PC-3 (cell line): ENCODE results near the gene GABRA5. TPM values are rescaled to one million over a fixed set of nuclear protein-coding genes. Genes with fewer than 3 reads are reported as not detected.

Experiments used
- ATAC-seq: fragments of 200-7000 bp; cut with Tn5 transposase; 2 replicates; pipeline ENCODE4 v1.9.1; 2020; ENCODE audit warnings: mild to moderate bottlenecking, moderate library complexity
- BruUV-seq: library from RNA; stranded (reverse); fragments of 400-500 nt; replicated peaks from 2 replicates; lab custom pipeline; 2021; lab: Mats Ljungman, UMichigan
- CTCF ChIA-PET: fragments of 300-600 bp; sonication (Branson Sonifier 250); formaldehyde crosslinking; loops from one replicate; lab custom pipeline; 2022; ENCODE audit warnings: antibody characterized with exemption; lab: Charles Lee
- POLR2A ChIA-PET: fragments of 300-600 bp; sonication (Branson Sonifier 250); formaldehyde crosslinking; loops from one replicate; lab custom pipeline; 2022; ENCODE audit warnings: antibody characterized with exemption; ENCODE audit not compliant: unreplicated experiment; lab: Charles Lee
- DNase-seq: peaks from one replicate; pipeline ENCODE4 v3.0.0-alpha.2; 2015
- H2AFZ ChIP-seq: fragments of 300-600 bp; sonication (generic); 2 replicates; pipeline ENCODE4 v1.6.0; 2016; ENCODE audit warnings: antibody characterized with exemption, low read length
- H3F3A ChIP-seq: fragments of 300-600 bp; sonication (generic); one replicate; pipeline ENCODE4 v1.6.0; 2017; ENCODE audit warnings: antibody characterized with exemption, low read length, control low read depth, mild to moderate bottlenecking; ENCODE audit not compliant: unreplicated experiment
- H3K27ac ChIP-seq: fragments of 300-600 bp; sonication (generic); 2 replicates; pipeline ENCODE4 v1.5.1; 2016; ENCODE audit warnings: mild to moderate bottlenecking, low read length
- H3K27me3 ChIP-seq: fragments of 300-600 bp; sonication (generic); 2 replicates; pipeline ENCODE4 v1.6.1; 2016; ENCODE audit warnings: low read length, mixed read lengths
- H3K36me3 ChIP-seq: fragments of 300-600 bp; sonication (generic); 2 replicates; pipeline ENCODE4 v1.6.1; 2016; ENCODE audit warnings: low read depth, mixed run types, low read length, mixed read lengths
- H3K4me1 ChIP-seq: fragments of 300-600 bp; sonication (generic); 2 replicates; pipeline ENCODE4 v1.5.1; 2016; ENCODE audit warnings: low read length; ENCODE audit not compliant: insufficient read depth
- H3K4me2 ChIP-seq: fragments of 300-600 bp; sonication (generic); 2 replicates; pipeline ENCODE4 v1.6.0; 2016; ENCODE audit warnings: low read length
- H3K4me3 ChIP-seq: fragments of 300-600 bp; sonication (generic); 2 replicates; pipeline ENCODE4 v1.5.1; 2016; ENCODE audit warnings: mild to moderate bottlenecking, low read length, mixed read lengths
- H3K79me2 ChIP-seq: fragments of 300-600 bp; sonication (generic); 2 replicates; pipeline ENCODE4 v1.6.1; 2017; ENCODE audit warnings: low read length, mixed read lengths
- H3K9ac ChIP-seq: fragments of 300-600 bp; sonication (generic); 2 replicates; pipeline ENCODE4 v1.6.0; 2016; ENCODE audit warnings: mild to moderate bottlenecking, low read length
- H3K9me2 ChIP-seq: fragments of 300-600 bp; sonication (generic); replicated peaks from 2 replicates; pipeline ENCODE4 v1.6.1; 2016; ENCODE audit warnings: mixed run types, low read length, mixed read lengths
- H3K9me3 ChIP-seq: fragments of 300-600 bp; sonication (generic); 2 replicates; pipeline ENCODE4 v1.6.1; 2016; ENCODE audit warnings: low read length, mixed read lengths
- H4K20me1 ChIP-seq: fragments of 300-600 bp; sonication (generic); 2 replicates; pipeline ENCODE4 v1.6.1; 2016; ENCODE audit warnings: low read length, mixed read lengths
- CTCF ChIP-seq: fragments of 300-600 bp; sonication (generic); conservative IDR thresholded peaks from 2 replicates; pipeline ENCODE4 v1.5.1; 2017; ENCODE audit warnings: antibody characterized with exemption, low read depth, mild to moderate bottlenecking, low read length
- EZH2 ChIP-seq: fragments of 300-600 bp; sonication (generic); IDR thresholded peaks from one replicate; pipeline ENCODE4 v1.6.1; 2017; ENCODE audit warnings: antibody characterized with exemption, mild to moderate bottlenecking, low read length; ENCODE audit not compliant: unreplicated experiment
- EZH2phosphoT487 ChIP-seq: fragments of 300-600 bp; sonication (generic); IDR thresholded peaks from 2 replicates; pipeline ENCODE4 v1.6.1; 2018; ENCODE audit warnings: mild to moderate bottlenecking, antibody characterized with exemption, low read length, borderline replicate concordance
- intact Hi-C: fragments of 100-400 bp; cut with micrococcal nuclease; formaldehyde crosslinking; loops from 2 replicates; pipeline ENCODE4 v1.9.0; 2023
- total RNA-seq: library from RNA; depleted of rRNA; stranded (reverse); fragments of >200 nt; gene quantifications from 2 replicates; pipeline ENCODE4 v1.2.3, GENCODE V29; 2014

GABRA5 gene
- total RNA-seq, 1 experiment from 2014 or later = not detected

- H3K27ac ChIP-seq = no peak overlapping the region
- BruUV-seq = no TSS peak
- H3K4me2 ChIP-seq = peak overlapping the region; percentile 41; the same call in 1 of the 2 replicates
- H3K36me3 ChIP-seq = no peaks in the 10 kb centered on the region
- CTCF ChIA-PET = no interaction called here
- H3K9ac ChIP-seq = no peak overlapping the region
- peaks cover 22% of the 10 kb centered on the region for H3K27me3 ChIP-seq
- no peaks in the 10 kb centered on the region for H3K9me3 ChIP-seq
- H3K79me2 ChIP-seq = no peaks in the 10 kb centered on the region
- TF ChIP-seq EZH2 = no peak
- no peak for TF ChIP-seq CTCF
- H3K4me1 ChIP-seq = no peaks in the 10 kb centered on the region
- 0 out of 2 replicates have a peak overlapping the region, but pooled peaks have one; percentile 30 for H2AFZ ChIP-seq
- intact Hi-C loops = no loop called here
- ATAC-seq (peak; percentile 18), DNase-seq (no peak)
- peak overlapping the region; percentile 51 for H3K4me3 ChIP-seq
- POLR2A ChIA-PET = no interaction called here
- H4K20me1 ChIP-seq = no peaks in the 10 kb centered on the region
- no peaks in the 10 kb centered on the region for H3F3A ChIP-seq
- H3K9me2 ChIP-seq = no peaks in the 10 kb centered on the region
These were observed 104.6 kb downstream of the GABRA5 start for GRCh38 chr15:26971271-26972018.

GRCh38 chr15:26972636-26973035, 105.8 kb downstream of the GABRA5 start:
- no peak overlapping the region for H3K9ac ChIP-seq
- TF ChIP-seq EZH2phosphoT487 (no peak), EZH2 (no peak), CTCF (no peak)
- no peaks in the 10 kb centered on the region for H3K9me3 ChIP-seq
- H3K9me2 ChIP-seq = no peaks in the 10 kb centered on the region
- H3K27me3 ChIP-seq = peaks cover 22% of the 10 kb centered on the region
- ChIA-PET CTCF (no interaction called here), POLR2A (no interaction called here)
- no peaks in the 10 kb centered on the region for H3K4me1 ChIP-seq
- ATAC-seq (no peak), DNase-seq (no peak)
- intact Hi-C loops = no loop called here
- no peaks in the 10 kb centered on the region for H3K79me2 ChIP-seq
- H3F3A ChIP-seq = no peaks in the 10 kb centered on the region
- BruUV-seq = no TSS peak
- no peak overlapping the region for H2AFZ ChIP-seq
- no peaks in the 10 kb centered on the region for H3K36me3 ChIP-seq
- H3K4me3 ChIP-seq = no peak overlapping the region
- no peaks in the 10 kb centered on the region for H4K20me1 ChIP-seq
- no peak overlapping the region for H3K4me2 ChIP-seq
- no peak overlapping the region for H3K27ac ChIP-seq

- TF ChIP-seq EZH2phosphoT487 = no peak
- TF ChIP-seq CTCF = peak; percentile 67
- POLR2A ChIA-PET = no interaction called here
- no peaks in the 10 kb centered on the region for H3K36me3 ChIP-seq
- DNase-seq (peak; percentile 61), ATAC-seq (peak; percentile 46; the same call in 1 of the 2 replicates)
- H3F3A ChIP-seq = no peaks in the 10 kb centered on the region
- H3K9ac ChIP-seq = no peak overlapping the region
- no peak overlapping the region for H3K4me2 ChIP-seq
- no peaks in the 10 kb centered on the region for H4K20me1 ChIP-seq
- no peaks in the 10 kb centered on the region for H3K9me3 ChIP-seq
- no peaks in the 10 kb centered on the region for H3K4me1 ChIP-seq
- no peaks in the 10 kb centered on the region for H3K9me2 ChIP-seq
- peaks cover 22% of the 10 kb centered on the region for H3K27me3 ChIP-seq
- intact Hi-C loops = no loop called here
- no peak overlapping the region for H3K27ac ChIP-seq
- H3K4me3 ChIP-seq = no peak overlapping the region
- H2AFZ ChIP-seq = no peak overlapping the region
- no peaks in the 10 kb centered on the region for H3K79me2 ChIP-seq
- CTCF ChIA-PET = interaction anchor here (0.7 kb wide), 1 partner anchor 616 kb away, joined by 5 read pairs; no protein-coding TSS in a partner anchor
- BruUV-seq = no TSS peak
These were observed 107.4 kb downstream of the GABRA5 start for GRCh38 chr15:26974120-26974780.
